KG1 (cell line): ENCODE measurements around the gene BRD2.
A peak's percentile ranks its signal among the peaks of the same experiment; 100 is the strongest.
"Not testable (repeated sequence)": the region's sequence is repeated elsewhere in the genome, so short reads cannot be mapped to it uniquely, and the experiment has no call there.

Experiments used
- DNase-seq: peaks from one replicate; lab custom pipeline; 2025; lab: John Stamatoyannopoulos, UW

Gene BRD2

DNA sequence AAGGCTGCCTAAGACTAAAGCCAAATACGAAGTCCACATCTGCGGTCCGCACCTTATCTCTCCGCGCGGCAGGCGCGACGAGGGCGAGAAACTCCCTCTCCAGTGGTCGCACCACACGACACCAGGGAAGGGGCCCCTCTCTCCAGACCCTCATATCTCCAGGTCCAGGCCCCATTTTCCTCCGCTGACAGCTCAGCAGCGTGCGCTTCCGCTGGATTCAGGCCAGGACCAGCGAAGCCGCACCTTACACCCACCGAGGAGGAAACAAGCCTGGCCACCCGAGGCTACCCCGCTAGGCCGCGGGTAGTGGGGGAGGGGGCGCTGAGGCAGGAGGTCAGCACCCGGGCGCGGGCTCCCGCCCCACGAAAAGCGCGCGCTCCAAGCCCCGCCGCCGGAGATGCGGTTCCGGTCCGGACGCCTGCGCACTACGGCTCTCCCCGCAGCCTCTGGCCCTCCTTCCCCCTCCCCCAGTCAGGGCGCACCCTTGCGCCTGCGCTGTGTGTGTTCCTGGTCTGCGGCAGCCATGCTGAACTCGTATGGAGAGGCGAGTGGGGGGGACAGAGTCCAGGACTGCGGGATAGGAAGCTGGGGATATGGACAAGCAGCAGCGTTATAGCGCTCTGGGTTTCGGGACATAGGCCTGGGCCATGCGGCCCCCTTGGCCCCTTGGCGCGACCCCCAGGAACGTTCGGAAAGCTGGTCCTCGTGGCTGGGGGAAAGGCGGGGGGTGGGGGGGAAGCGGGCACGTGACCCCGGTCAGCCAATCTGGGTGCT lies at the start of gene BRD2:
Gene BRD2 (plus strand): TSS at position 502 of the 774 bp plus-strand sequence. CDS start 4,305 bp downstream, outside the sequence.
- DNase-seq = peak; percentile 96

DNA sequence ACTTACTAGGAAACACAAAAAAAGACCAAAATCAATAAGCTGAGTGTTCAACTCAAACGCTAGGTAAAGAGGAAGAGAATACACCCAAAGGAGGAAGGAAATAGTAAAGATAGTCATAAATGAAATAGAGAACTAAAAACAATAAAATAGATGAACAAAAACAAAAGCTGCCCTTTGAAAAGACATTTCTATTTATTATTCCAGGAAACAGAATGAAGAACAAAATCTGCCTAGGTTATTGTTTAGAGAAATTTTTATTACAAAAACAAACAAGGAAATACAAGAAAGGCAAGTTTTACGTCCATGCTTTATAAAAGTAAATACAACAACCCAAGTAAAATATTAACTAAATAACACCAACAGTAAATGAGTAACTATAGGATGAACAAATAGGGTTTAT lies 47.7 kb upstream of the BRD2 start:
- DNase-seq = peak; percentile 43

DNA sequence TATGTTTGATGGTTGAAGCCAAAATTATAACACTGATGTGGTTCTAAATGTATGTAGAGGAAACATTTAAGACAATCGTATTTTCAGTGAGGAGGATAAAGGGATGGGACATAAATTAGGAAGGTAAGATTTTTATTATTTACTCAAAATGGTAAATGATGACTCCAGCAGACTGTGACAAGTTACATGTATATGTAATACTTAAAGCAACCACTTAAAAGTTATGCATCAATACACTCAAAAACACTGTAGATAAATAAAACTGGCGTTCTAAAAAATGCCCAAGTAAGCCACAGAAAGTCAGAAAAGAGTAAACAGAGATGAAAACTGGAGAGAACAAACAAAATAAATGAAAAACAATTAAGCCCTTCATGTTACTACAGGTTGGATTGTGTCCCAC lies 46.3 kb upstream of the BRD2 start:
- DNase-seq = no peak

DNA sequence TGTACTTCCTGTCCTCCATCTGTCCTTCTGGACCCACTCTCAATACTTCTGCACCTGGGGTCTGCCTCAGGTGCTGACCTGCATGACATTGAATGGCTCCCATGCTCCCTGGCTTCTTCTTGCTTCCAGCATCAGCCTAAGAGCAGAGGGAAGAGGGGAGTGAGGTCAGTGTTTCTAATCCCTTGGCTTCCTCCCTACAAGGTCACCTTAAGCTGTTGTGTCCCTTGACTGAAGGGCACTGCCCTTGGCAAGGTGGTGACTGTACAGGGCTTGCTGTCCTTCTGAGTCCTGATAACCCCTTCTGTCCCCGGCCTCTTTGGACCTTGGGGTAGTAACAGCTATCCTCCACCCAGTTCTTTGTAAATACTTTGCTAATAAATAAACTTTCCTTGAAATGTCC lies 37.2 kb upstream of the BRD2 start:
- DNase-seq = no peak

DNA sequence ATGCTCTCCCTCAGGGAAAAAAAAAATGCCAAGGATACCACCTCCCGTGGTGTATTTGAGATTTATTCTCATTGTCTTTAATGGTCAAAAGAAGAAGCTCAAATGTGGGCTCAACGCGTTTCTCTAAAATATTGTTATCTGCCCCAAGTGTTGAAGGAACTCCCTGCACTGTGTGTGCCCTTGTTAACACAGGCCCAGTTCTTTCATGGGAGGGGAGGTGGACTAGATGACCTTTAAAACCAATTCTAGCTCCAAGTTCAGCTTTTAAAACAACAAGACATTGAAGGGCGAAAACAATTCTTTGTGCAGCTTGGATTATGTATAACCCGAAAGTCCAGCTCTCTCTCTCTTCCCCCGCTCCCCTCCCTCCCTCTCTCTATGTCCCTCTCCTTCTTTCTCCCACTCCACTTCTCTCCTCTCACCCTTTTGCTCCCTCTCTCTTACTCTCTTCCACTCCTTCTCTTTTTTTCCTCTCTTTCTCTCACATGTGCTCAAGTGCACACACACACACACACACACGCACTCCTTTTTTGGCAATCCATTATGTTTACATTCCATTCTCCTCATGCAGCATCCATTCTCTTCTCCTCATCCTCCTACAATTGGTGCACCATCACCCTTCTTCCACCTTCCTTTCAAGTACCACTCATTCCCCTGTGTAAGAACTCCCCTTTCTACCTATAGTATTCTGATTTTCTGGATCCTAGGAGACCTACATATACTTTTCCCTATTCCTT lies 36.1 kb upstream of the BRD2 start:
- DNase-seq = no peak

DNA sequence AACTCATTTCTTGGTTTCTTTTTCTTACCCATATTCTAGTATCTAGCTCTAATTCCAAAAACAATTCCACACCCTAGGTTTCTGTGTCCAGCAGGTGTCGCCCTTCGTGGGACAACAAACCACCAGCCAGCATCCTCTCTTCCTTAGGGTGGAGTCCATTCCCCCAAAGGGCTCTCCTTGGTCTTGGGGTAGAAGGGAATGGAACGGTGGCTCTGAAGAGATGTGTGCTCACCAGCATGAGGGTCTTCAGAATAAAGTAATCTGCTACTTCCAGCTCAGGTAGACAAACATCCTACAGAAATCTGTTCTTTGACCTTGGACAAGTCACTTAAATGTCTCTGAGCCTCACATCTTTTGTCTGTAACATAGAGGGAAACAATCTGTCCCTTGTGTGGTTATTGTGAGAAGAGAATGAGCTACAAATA lies 34.7 kb upstream of the BRD2 start:
- peak; percentile 12 for DNase-seq

GRCh38 chr6:32935551-32936238 lies 32.7 kb upstream of the BRD2 start:
- no peak for DNase-seq

DNA sequence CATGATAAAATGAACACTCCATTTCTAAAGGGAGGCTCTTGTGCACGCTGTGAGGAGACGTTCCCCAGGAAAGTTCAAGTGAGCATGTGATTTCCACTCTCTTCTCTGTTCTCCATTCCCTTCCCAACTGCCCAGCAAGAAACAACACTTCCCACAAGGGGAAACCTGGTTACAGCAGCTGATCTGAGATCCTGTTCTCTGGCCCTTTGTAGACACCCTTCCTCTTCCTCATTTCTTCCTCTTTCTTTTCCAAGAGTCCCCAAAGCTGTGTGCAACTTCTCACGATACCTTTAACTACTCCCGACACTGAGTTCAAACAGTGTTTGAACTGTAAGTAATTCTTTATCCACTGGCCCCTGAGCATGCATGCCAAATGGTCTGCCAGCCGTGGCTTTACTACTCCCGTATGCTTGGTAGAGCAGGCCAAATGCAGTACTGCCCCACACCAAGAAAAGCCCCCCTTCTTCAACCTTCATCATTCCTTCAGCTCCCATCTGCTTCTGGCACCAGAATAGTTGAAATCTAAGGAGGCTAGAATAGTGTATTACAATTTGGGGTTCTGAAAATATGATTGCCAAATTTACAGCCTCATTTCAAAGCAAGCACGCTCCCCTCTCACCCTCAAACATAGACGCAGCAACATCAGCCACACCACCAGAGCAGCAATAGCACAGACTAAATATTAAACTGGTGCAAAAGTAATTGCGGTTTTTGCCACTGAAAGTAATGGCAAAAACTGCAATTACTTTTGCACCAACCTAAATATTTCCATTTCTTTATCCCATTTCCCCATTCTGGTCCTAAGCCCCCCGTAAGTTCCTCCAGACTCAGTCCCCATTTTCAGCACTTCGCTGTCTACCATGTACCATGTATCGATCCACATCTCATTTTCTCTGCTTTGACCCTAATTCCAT lies 31.9 kb upstream of the BRD2 start:
- no peak for DNase-seq

DNA sequence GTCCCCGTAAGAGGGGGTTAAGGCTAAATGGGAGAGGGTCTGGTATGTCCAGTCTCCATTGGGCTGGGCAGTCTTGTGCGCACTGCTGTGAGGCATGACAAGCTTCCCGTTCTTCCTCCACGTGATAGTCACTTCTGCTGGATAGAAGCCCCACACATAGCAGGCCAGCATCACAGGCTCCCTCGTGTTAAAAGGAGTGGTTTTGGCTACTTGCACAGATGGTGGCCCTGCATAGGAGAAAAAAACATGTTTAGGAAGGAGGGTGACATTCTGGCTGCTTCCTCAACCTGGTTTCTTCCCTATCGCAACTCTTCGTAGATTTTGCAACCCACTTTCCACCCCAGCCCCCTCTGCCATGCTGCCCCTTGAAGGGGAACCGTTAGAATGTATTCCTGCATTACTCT lies 31.2 kb upstream of the BRD2 start:
- no peak for DNase-seq

- no peak for DNase-seq
Observed at GRCh38 chr6:32938494-32938893, 29.9 kb upstream of the BRD2 start.

DNA sequence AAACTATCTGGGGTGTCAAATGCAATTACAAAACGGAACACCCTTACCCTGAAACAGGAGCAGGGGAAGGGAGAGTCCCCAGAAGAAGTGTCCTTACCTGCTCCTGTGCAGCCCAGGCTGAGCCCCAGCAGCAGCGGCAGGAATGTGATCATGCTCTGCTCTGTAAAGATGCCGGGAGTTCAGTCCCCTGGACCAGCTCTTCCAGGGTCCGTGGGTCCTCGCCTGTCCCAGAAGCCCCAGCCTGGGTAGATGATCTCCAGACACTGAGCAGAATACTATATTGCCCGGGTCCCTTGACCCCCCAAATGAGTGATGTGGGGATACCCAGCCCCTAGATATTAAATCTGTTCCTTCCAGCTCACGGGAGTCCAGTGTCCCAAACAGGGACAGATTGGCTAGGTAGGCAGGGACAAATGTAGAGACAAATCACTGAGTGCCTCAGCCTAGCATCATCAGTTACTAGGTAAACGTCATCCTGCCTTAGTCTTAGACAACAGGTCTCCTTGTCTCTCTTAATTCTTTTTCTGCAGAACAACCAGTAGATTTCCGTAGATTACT lies 27.7 kb upstream of the BRD2 start, which contains the start of gene HLA-DMB:
Gene HLA-DMB (minus strand): TSS at position 373 of the 558 bp plus-strand sequence. CDS start 221 bp downstream, at position 152.
- peak; percentile 83 for DNase-seq

DNA sequence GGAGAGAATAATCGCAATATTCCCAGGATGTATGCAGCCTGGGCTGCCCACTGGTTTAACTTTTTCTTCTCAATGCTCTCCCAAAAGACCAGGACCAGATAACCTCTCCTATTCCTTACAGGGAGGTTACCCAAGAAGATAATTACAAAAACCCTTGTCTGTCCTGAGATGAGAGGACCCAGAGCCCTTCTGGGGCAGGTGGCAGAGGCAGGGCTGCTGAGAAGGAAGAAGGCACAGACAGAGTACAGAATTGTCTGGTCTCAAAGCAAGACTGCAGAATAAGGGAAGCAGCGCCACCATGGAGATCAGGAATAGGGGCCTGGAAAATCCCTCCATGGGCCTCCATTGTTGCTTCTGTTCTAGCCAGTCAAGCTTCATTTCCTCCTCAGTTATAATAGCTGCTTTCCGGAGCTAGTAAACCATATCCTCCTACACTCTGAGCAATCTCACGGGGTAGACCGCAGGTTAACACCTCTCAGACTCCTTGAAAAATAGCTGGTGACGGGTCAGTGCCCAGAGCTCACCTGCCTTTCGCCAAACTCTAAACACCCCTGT lies 27.1 kb upstream of the BRD2 start:
- peak; percentile 83 for DNase-seq

DNA sequence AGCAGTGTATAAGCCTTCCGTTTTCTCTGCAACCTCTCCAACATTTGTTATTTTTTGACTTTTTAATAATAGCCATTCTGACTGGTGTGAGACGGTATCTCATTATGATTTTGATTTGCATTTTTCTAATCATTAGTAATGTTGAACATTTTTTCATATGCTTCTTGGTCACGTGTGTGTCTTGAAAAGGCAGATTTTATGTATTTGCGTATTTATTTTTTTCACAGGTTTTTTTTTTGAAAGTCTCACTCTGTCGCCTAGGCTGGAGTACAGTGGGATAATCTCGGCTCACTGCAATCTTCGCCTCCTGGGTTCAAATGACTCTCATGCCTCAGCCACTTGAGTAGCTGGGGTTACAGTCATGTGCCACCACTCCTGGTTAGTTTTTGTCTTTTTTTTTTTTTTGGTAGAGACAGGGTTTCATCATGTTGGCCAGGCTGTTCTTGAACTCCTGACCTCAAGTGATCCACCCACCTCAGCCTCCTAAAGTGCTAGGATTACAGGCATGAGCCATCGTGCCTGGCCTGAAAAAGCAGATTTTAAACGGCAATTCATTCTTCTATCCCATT lies 25.8 kb upstream of the BRD2 start:
- DNase-seq = not testable (repeated sequence)

- DNase-seq = peak; percentile 53
Observed at GRCh38 chr6:32943864-32944649, 24.3 kb upstream of the BRD2 start.

- no peak for DNase-seq
Observed at GRCh38 chr6:32945108-32945760, 23.2 kb upstream of the BRD2 start.

DNA sequence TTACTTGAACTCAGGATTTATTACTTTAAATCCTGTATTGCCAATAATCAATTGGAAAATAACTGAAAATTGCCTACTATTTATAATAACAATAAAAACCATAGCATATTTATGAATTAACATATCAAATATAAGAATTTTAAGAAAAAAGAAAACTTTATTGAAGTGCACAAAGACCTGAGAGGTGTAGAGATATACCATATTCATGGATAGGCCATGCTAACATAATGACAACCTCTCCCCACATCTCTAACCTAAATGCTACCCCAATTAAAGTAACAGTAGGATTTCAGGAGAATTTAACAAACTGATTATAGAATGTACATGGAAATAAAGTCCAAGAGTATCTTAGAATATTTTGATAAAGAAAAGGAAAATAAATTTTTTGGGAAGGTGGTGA lies 22.4 kb upstream of the BRD2 start:
- DNase-seq = no peak

GRCh38 chr6:32946893-32947292 lies 21.5 kb upstream of the BRD2 start:
- DNase-seq = no peak

DNA sequence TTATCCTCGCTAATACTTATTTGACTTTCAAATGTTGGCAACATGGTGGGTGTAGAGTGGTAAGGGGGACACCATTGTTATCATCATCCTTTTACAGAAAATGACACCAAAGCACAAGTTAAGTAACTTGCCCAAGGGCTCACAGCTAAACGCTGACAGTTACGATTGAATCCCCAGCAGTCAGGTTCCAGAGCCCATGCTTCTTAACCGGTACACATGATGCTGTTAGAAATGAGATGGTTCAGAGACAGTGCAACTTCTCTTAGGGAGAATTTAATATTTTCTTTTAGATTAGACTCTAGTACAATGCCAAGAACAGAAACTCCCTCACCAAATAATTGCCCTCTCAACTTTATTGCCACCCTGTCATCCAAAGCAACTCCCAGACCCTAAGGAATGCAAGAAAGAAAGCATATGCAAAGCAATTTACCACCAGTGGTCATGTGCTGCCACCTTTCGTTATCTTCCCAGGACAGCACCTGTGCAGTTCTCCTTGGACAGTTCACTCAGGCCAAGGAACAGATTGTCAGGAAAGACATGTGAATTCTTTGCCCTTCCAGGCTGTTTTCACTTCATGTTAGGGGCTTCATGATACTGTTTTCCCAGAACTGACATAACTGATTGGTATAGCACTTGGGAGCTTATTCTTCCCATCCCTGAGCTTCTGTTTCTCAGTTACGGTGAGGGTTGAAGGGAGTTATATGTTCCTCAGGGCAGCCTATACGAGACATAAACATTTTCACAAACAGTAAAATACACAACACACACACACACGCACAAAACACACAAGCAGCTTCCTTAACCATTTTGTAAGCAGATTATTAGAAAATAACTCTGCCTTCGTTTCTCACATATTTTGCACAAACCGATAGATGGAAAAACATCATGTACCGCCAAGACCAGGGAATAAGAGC lies 20.6 kb upstream of the BRD2 start:
- DNase-seq = no peak
